Testis (tissue), 2 donors: ENCODE results near the gene CCDC40.

Experiments used
- CTCF ChIP-seq, 3 experiments: fragments of 450-650 bp in 2 of 3; fragments of 200-600 bp in 1 of 3; sonication (generic) in 1 of 3; IDR thresholded peaks; one replicate each; pipeline ENCODE4 v1.5.1; 2016 to 2019; ENCODE audit warnings: antibody characterized with exemption in 3 of 3, mild to moderate bottlenecking in 2 of 3, moderate library complexity in 1 of 3
- POLR2A ChIP-seq: fragments of 450-650 bp; IDR thresholded peaks from one replicate; pipeline ENCODE4 v1.6.1; 2017; ENCODE audit warnings: antibody characterized with exemption, mild to moderate bottlenecking, moderate library complexity

GRCh38 chr17:80011989-80012555 is 24.4 kb upstream of the CCDC40 start:
- no peak for TF ChIP-seq CTCF (IDR thresholded peaks at IDR 0.05)
- no peak for TF ChIP-seq POLR2A
